Neural crest cell (in vitro differentiated cells): ENCODE data around the gene CDX1. TPM values are rescaled to one million over a fixed set of nuclear protein-coding genes. Genes with fewer than 3 reads are reported as not detected.

Experiments used
- DNase-seq: peaks from one replicate; pipeline ENCODE4 v3.0.0; 2021; ENCODE audit warnings: low read depth, mixed read lengths, low spot score
- H3K27ac Mint-ChIP-seq: one replicate; pipeline ENCODE4 v1.8.0; 2021; ENCODE audit warnings: mild to moderate bottlenecking, mixed read lengths; ENCODE audit not compliant: unreplicated experiment
- H3K27me3 Mint-ChIP-seq: 2 replicates; pipeline ENCODE4 v1.8.0; 2021; ENCODE audit warnings: low read depth, mild to moderate bottlenecking, mixed read lengths
- H3K36me3 Mint-ChIP-seq: 2 replicates; pipeline ENCODE4 v1.8.0; 2021; ENCODE audit warnings: low read depth, mild to moderate bottlenecking, mixed read lengths
- H3K4me1 Mint-ChIP-seq: 2 replicates; pipeline ENCODE4 v1.8.0; 2021; ENCODE audit warnings: mixed read lengths
- H3K4me3 Mint-ChIP-seq: one replicate; pipeline ENCODE4 v1.8.0; 2021; ENCODE audit warnings: mild to moderate bottlenecking, mixed read lengths
- H3K9me3 Mint-ChIP-seq: 2 replicates; pipeline ENCODE4 v1.8.0; 2021; ENCODE audit warnings: mixed read lengths
- CTCF ChIP-seq: fragments of 200-600 bp; sonication (generic); conservative IDR thresholded peaks from 2 replicates; pipeline ENCODE4 v1.5.0; 2021; ENCODE audit warnings: antibody characterized with exemption, mild to moderate bottlenecking
- total RNA-seq: library from RNA; stranded (reverse); gene quantifications from 2 replicates; pipeline ENCODE4 v1.2.1, GENCODE V29; 2021

CDX1 gene
- total RNA-seq, 1 donor from 2014 or later, result not detected

GRCh38 chr5:150188146-150188842, 21.7 kb downstream of the CDX1 start:
- H3K4me3 Mint-ChIP-seq, result no peak overlapping the region
- no peak for TF ChIP-seq CTCF
- H3K4me1 Mint-ChIP-seq, result peaks cover 3% of the 10 kb centered on the region
- peaks cover 70% of the 10 kb centered on the region for H3K27me3 Mint-ChIP-seq
- no peak for DNase-seq
- H3K36me3 Mint-ChIP-seq, result no peaks in the 10 kb centered on the region
- no peak overlapping the region for H3K27ac Mint-ChIP-seq
- no peaks in the 10 kb centered on the region for H3K9me3 Mint-ChIP-seq

GRCh38 chr5:150189326-150189725, 22.7 kb downstream of the CDX1 start:
- Mint-ChIP-seq H3K4me3 (no peak overlapping the region), H3K9me3 (no peaks in the 10 kb centered on the region), H3K27me3 (peaks cover 76% of the 10 kb centered on the region), H3K4me1 (peaks cover 3% of the 10 kb centered on the region), H3K36me3 (no peaks in the 10 kb centered on the region), H3K27ac (no peak overlapping the region)
- no peak for DNase-seq
- no peak for TF ChIP-seq CTCF

- DNase-seq, result no peak
- Mint-ChIP-seq H3K27me3 (peaks cover 78% of the 10 kb centered on the region), H3K27ac (no peak within 1 kb of the TSS), H3K4me3 (no peak within 1 kb of the TSS), H3K4me1 (peaks cover 3% of the 10 kb centered on the region), H3K9me3 (no peaks in the 10 kb centered on the region), H3K36me3 (no peaks in the 10 kb centered on the region)
- no peak for TF ChIP-seq CTCF
Observed at GRCh38 chr5:150189728-150190502, 23.3 kb downstream of the CDX1 start, which contains the start of gene SLC6A7. Gene SLC6A7 (plus strand): TSS chr5:150190062. CDS start chr5:150190328, 266 bp downstream.

GRCh38 chr5:150190503-150190979, 24.0 kb downstream of the CDX1 start:
- Mint-ChIP-seq H3K27me3 (peaks cover 79% of the 10 kb centered on the region), H3K4me3 (no peak overlapping the region), H3K4me1 (peaks cover 3% of the 10 kb centered on the region), H3K36me3 (no peaks in the 10 kb centered on the region), H3K27ac (no peak overlapping the region), H3K9me3 (no peaks in the 10 kb centered on the region)
- TF ChIP-seq CTCF, result no peak
- no peak for DNase-seq

- no peak for DNase-seq
- no peak for TF ChIP-seq CTCF
- Mint-ChIP-seq H3K27me3 (peaks cover 79% of the 10 kb centered on the region), H3K4me3 (no peak overlapping the region), H3K4me1 (peaks cover 3% of the 10 kb centered on the region), H3K27ac (no peak overlapping the region), H3K9me3 (no peaks in the 10 kb centered on the region), H3K36me3 (no peaks in the 10 kb centered on the region)
Observed at GRCh38 chr5:150190987-150191386, 24.4 kb downstream of the CDX1 start.
